NCI-H460 (cell line): Measurements from ENCODE around the gene ZMYM3. TPM values are rescaled to one million over a fixed set of nuclear protein-coding genes. Genes with fewer than 3 reads are reported as not detected.
"Not testable (repeated sequence)": the region's sequence is repeated elsewhere in the genome, so short reads cannot be mapped to it uniquely, and the experiment has no call there.

Experiments
- DNase-seq: peaks from one replicate; pipeline ENCODE4 v3.0.0-alpha.2; 2016; ENCODE audit warnings: low read depth; ENCODE audit errors: extremely low read depth
- polyA plus RNA-seq: library from polyadenylated mRNA; depleted of rRNA; stranded (reverse); fragments of >200 nt; gene quantifications from 2 replicates; pipeline ENCODE4 v1.2.3, GENCODE V29; 2014; cell fraction: nucleus; rRNA removed
- total RNA-seq: library from RNA; depleted of rRNA; stranded (reverse); fragments of >200 nt; shearing (Covaris generic); gene quantifications from 2 replicates; pipeline ENCODE4 v1.2.3, GENCODE V29; 2014; rRNA removed

The ZMYM3 gene
- total RNA-seq, result 13.4 and 14.7 TPM in 2 replicates
- 14.2 and 19.0 TPM in 2 replicates for polyA plus RNA-seq

DNA sequence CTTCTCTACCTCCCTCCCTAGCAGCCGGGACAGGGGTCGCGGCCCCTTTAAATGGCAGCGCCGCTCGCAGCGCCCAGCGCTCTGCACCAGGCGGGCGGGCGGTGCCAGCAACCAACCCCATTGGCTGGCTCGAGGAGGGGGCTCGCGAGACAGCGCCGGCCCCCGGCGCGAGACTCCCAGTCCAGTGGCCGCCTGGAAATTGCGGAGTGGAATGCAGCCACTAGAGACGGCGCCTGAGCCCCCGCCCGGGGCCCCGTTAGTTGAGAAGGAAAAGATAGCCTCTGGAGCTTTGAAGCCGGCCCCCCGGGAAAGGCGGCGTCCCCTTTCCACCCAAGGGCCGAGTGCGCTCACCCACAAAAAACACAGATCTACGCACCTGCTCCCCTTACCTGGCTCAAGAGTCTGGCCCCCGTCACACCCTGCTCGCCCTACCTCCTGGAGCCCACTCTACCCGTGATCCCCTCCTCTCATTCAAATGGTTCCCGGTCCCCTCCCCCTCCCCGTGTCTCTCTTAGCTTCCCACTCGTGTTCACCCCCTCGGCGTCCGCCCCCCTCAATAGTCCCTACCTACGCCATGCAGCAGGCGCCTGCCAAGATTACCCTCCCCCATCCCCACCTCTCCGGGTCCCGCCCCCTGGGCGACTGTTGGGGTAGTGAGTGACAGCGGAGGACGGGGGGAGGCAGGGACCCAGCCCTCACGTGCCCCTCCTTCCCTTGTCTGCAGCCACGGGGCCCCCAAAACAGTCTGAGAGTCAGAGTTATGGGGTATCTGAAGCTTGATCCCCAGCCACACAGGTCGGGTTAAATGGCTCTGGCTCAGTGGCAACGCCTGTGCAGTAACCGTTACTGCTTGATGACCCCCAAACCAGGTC lies at the start of gene ZMYM3:
Gene ZMYM3, minus strand, starts transcription at position 49 of the 872 bp plus-strand sequence. CDS start 885 bp downstream, outside the sequence.
- peak; percentile 82 for DNase-seq

DNA sequence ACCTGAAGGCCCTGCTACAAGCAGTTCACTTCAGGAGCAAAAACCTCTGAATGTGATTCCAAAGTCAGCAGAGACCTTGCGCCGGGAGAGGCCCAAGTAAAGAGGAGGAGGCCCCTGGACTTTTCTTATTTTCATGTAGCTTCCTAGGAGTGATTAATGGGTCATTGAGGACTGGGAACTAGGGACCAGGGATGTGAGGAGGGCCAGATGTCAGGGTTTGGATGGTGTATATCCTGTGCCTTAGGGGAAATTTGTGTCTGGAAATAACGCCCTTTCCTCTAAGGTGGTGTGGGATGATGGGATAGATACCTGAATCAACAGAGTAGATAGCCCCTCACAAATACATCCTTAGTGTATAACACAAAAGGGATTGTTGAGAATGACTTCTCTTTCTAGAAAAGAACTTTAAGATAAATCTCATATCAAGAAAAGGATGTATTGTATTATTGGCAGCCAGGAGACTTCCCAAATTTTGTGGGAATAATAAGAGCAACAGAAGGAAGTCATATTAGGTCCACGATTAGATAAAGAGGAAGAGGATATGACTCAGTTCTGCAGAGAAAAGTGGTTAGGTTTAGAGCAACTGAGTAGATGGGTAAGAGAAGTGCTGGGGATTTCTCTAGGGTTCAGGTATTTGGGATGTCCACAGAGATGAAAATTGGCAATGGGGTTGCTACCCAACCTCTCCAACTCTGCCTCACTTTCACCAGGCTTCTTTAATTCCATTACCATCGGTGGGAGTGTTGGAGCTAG lies 48.7 kb upstream of the ZMYM3 start:
- DNase-seq, result no peak

DNA sequence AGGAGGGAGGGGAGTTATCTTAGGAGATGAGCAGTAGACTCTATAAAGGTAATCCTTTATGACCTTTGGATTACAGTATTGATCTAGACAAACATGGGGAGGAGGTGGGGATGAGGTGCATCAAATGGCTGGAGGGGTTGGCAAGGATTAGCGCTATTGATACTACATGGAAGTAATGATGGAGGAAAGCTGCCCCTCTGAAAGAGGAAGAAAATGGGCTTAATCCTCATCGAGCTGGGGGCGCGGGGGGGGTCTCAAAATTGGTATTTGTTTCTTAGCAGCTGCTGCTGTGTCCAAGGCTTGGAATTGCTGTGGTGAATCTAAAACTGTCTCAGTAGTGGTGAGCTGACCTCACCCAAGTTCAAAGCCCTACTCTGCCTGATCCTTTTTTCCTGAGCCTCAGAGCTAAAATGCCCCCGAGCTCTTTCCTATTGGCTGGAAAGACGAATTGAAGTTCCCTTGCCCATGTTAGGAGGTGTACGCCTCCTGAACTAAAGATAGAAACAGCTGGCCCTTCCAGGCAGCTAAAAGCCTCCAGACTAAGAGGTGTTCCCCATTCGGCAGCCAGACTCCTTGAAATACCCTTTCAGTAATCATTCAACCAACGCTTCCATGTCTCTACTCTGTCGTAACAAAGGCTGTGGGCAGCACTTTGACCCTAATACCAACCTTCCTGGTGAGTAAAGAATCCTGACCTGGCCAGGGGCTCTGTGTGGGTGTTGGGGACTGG lies 47.4 kb upstream of the ZMYM3 start, which contains the start of gene ITGB1BP2:
Gene ITGB1BP2, plus strand, starts transcription at position 556 of the 730 bp plus-strand sequence. Its CDS starts 57 bp downstream, at position 613.
- no peak for DNase-seq

- not testable (repeated sequence) for DNase-seq
Measured at GRCh38 chrX:71300495-71300894, 46.6 kb upstream of the ZMYM3 start.

DNA sequence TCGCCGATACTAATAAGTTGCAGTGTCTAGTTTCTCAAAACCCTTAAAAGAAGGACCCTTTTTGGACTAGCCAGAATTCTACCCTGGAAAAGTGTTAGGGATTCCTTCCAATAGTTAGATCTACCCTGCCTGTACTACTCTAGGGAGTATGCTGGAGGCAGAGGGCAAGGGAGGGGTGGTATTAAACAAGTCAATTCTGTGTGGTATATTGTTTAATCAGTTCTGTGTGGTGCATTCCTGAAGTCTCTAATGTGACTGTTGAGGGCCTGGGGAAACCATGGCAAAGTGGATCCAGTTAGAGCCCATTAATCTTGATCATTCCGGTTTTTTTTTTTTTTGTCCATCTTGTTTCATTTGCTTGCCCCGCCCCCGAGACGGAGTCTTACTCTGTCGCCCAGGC lies 46.1 kb upstream of the ZMYM3 start:
- DNase-seq, result not testable (repeated sequence)

GRCh38 chrX:71298119-71298518 lies 44.2 kb upstream of the ZMYM3 start:
- no peak for DNase-seq

GRCh38 chrX:71296806-71297205 lies 42.9 kb upstream of the ZMYM3 start:
- no peak for DNase-seq

- DNase-seq, result no peak
Measured at GRCh38 chrX:71292669-71293365, 38.9 kb upstream of the ZMYM3 start.

DNA sequence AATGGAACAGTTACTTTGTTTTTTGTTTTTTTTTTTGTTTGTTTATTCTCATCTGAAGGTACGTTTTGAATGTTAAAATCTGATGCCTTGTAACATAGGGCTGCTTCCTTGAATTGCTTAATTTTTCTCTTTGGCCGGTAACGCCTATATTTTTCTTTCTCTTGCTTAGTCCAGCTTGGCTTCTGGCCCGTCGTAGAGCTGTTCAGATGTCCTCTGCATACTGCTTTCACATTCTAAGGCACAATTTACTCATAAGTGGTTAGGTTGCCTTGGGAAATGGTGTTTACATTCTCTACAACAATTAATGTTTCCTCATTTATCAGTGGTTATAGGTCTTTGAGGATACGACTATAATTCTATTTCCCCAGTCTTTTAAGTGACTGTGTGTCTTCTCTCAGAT lies 37.4 kb upstream of the ZMYM3 start:
- DNase-seq, result no peak

DNA sequence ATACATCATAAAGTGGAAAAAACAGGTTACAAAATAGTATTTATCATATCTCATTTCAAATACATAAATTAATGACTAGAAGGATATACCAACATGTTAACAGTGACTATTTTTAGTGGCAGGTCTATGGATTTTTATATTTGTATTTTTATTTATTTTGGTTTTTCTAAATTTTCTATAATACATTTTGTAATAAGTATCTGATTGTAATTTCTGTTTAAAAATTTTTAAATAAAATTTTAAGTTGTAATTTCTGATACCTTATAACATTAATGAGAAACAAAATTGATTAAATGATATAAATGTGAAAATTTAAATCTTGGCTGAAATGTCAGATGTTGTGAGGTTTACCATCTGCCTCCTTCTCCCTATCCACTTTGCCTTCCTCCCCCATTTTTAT lies 32.0 kb upstream of the ZMYM3 start:
- DNase-seq, result no peak

- DNase-seq, result peak; percentile 99
Measured at GRCh38 chrX:71283403-71284143, 29.6 kb upstream of the ZMYM3 start, which contains the start of gene NONO. Gene NONO (plus strand): TSS chrX:71283635. CDS start chrX:71290638, 7,003 bp downstream.

- no peak for DNase-seq
Measured at GRCh38 chrX:71282514-71283402, 28.8 kb upstream of the ZMYM3 start.

- DNase-seq, result not testable (repeated sequence)
Measured at GRCh38 chrX:71281300-71281699, 27.4 kb upstream of the ZMYM3 start.

GRCh38 chrX:71272313-71272712 lies 18.4 kb upstream of the ZMYM3 start:
- not testable (repeated sequence) for DNase-seq

DNA sequence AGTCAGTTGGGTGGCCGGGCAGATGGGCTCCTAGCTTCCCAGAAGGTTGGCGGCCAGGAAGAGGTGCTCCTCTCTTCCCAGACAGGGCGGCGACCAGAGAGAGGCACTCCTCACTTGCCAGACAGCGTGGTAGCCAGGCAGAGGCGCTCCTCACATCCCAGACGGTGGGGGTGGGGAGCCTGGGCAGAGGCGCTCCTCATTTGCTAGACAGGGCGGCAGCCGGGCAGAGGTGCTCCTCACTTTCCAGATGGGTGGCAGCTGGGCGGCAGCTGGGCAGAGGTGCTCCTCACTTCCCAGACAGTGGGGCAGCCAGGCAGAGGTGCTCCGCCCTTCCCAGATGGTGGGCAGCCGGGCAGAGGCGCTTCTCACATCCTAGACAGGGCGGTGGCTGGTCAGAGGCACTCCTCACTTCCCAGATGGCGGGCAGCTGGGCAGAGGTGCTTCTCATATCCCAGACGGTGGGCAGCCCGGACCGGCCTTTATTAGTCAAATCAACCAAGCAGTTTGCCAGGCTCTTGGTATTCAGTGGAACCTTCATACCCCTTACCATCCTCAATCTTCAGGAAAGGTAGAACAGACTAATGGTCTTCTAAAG lies 16.0 kb upstream of the ZMYM3 start:
- DNase-seq, result no peak

DNA sequence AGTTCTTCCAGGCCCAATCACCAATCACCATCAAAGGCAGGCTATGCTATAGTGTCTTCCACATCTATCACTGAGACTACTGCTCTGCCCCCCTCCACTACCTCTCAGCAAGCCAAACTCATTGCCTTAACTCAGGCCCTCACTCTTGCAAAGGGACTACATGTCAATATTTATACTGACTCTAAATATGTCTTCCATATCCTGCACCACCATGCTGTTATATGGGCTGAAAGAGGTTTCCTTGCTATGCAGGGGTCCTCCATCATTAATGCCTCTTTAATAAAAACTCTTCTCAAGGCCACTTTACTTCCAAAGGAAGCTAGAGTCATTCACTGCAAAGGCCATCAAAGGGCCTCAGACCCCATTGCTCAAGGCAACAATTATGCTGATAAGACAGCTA lies 14.7 kb upstream of the ZMYM3 start:
- DNase-seq, result not testable (repeated sequence)

DNA sequence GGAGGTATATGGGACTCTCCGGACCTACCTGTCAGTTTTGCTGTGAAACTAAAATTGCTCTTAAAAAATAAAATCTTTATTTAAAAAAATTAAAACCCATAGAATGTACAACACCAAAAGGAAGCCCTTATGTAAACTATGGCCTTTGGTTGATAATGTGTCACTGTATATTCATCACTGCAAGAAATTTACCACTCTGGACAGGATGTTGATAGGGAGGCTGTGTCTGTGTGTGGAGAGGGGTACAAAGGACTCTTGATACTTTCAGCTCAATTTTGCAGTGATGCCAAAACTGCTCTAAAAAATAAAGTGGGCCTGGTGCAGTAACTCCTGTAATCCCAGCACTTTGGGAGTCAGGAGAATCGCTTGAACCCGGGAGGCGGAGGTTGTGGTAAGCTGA lies 2.9 kb upstream of the ZMYM3 start:
- no peak for DNase-seq

GRCh38 chrX:71256051-71256450 lies 2.1 kb upstream of the ZMYM3 start:
- no peak for DNase-seq
